A549 (cell line): ENCODE data around the gene PIK3R1. TPM values are rescaled to one million over a fixed set of nuclear protein-coding genes. Genes with fewer than 3 reads are reported as not detected.

Experiments
- ATAC-seq, 2 experiments: fragments of 200-7000 bp in 1 of 2; fragments of >200 bp in 1 of 2; cut with Nextera tagmentation in 1 of 2; cut with Tn5 transposase in 1 of 2; 3 replicates each; pipeline versions ENCODE4 v1.8.0 to v1.9.1; 2018 to 2020; ENCODE audit warnings: mild to moderate bottlenecking in 1 of 2, moderate library complexity in 1 of 2
- CTCF ChIA-PET: fragments of 300-600 bp; sonication (Branson Sonifier 250); formaldehyde crosslinking; extraction: SDS; loops from one replicate; lab custom pipeline; 2021; ENCODE audit warnings: antibody characterized with exemption, inconsistent platforms; lab: Yijun Ruan, JAX
- POLR2A ChIA-PET: fragments of 350-600 bp; formaldehyde crosslinking; extraction: SDS; loops from one replicate; lab custom pipeline; 2021; ENCODE audit warnings: antibody characterized with exemption, inconsistent platforms; lab: Yijun Ruan, JAX
- DNase-seq, 2 experiments: peaks; one replicate each; pipeline versions ENCODE4 v3.0.0 to v3.0.0-alpha.2; 2011 to 2016; ENCODE audit warnings: low read depth in 1 of 2, low spot score in 1 of 2
- FAIRE-seq: peaks from 2 replicates; lab custom pipeline; 2011; peaks lifted over from hg19 to GRCh38; lab: Jason Lieb, UNC
- H3K27ac ChIP-seq, 2 experiments: fragments of >200 bp; sonication (Bioruptor Twin); formaldehyde crosslinking; 3 replicates each; pipeline ENCODE4 v1.5.1; 2016 to 2017
- H3K4me1 ChIP-seq: fragments of >200 bp; sonication (Bioruptor Twin); formaldehyde crosslinking; 3 replicates; pipeline ENCODE4 v1.6.1; 2016
- H3K4me2 ChIP-seq: fragments of >200 bp; sonication (Bioruptor Twin); formaldehyde crosslinking; 3 replicates; pipeline ENCODE4 v1.6.1; 2016
- H3K4me3 ChIP-seq: fragments of >200 bp; sonication (Bioruptor Twin); formaldehyde crosslinking; 3 replicates; pipeline ENCODE4 v1.5.1; 2016
- H3K9me3 ChIP-seq: fragments of >200 bp; sonication (Bioruptor Twin); formaldehyde crosslinking; 3 replicates; pipeline ENCODE4 v1.6.1; 2016
- BCL3 ChIP-seq: fragments of >200 bp; sonication (Bioruptor Twin); formaldehyde crosslinking; IDR thresholded peaks from 3 replicates; pipeline ENCODE4 v1.6.1; 2016
- BHLHE40 ChIP-seq: IDR thresholded peaks from 2 replicates; pipeline ENCODE4 v1.6.1; 2012; ENCODE audit warnings: low read depth, low read length, inconsistent platforms
- CBX2 ChIP-seq: fragments of 200-600 bp; sonication (generic); IDR thresholded peaks from 2 replicates; pipeline ENCODE4 v1.6.1; 2016; ENCODE audit warnings: low read depth, mild to moderate bottlenecking, borderline replicate concordance
- ELK1 ChIP-seq: fragments of 150-350 bp; IDR thresholded peaks from 2 replicates; pipeline ENCODE4 v1.6.1; 2014; ENCODE audit warnings: low read depth, mild to moderate bottlenecking, low read length
- FOSL2 ChIP-seq, 2 experiments: fragments of 450-650 bp in 1 of 2; fragments of >200 bp in 1 of 2; sonication (Bioruptor Twin) in 1 of 2; formaldehyde crosslinking; IDR thresholded peaks; 2 replicates each; pipeline versions ENCODE4 v1.5.0 to v1.6.1; 2016 to 2020; ENCODE audit warnings: mild to moderate bottlenecking in 1 of 2, moderate library complexity in 1 of 2
- FOXS1 ChIP-seq: fragments of 250-450 bp; sonication (Bioruptor Pico); IDR thresholded peaks from 2 replicates; pipeline ENCODE4 v1.5.0; 2020; ENCODE audit warnings: mild to moderate bottlenecking, moderate library complexity
- GATA3 ChIP-seq: IDR thresholded peaks from 2 replicates; pipeline ENCODE4 v1.6.1; 2012; ENCODE audit warnings: borderline replicate concordance
- HOXA7 ChIP-seq: fragments of 250-450 bp; sonication (Bioruptor Pico); IDR thresholded peaks from 2 replicates; pipeline ENCODE4 v1.5.0; 2020; ENCODE audit warnings: mild to moderate bottlenecking, moderate library complexity
- HOXB13 ChIP-seq: fragments of 250-450 bp; sonication (Bioruptor Pico); IDR thresholded peaks from 2 replicates; pipeline ENCODE4 v1.5.0; 2020; ENCODE audit warnings: low read depth, mild to moderate bottlenecking, moderate library complexity
- KDM1A ChIP-seq: fragments of 200-600 bp; sonication (generic); IDR thresholded peaks from 2 replicates; pipeline ENCODE4 v1.6.1; 2016; ENCODE audit warnings: low read depth, mild to moderate bottlenecking
- KDM5A ChIP-seq: fragments of 200-600 bp; sonication (generic); IDR thresholded peaks from 2 replicates; pipeline ENCODE4 v1.6.1; 2016; ENCODE audit warnings: antibody characterized with exemption, mild to moderate bottlenecking
- MAZ ChIP-seq: fragments of 150-350 bp; IDR thresholded peaks from 2 replicates; pipeline ENCODE4 v1.6.1; 2014; ENCODE audit warnings: antibody characterized with exemption, low read depth, low read length, borderline replicate concordance
- NFE2L2 ChIP-seq: fragments of 150-350 bp; conservative IDR thresholded peaks from 2 replicates; pipeline ENCODE4 v1.6.1; 2014; ENCODE audit warnings: low read length
- NPAS2 ChIP-seq: fragments of 250-450 bp; sonication (Bioruptor Pico); IDR thresholded peaks from 2 replicates; pipeline ENCODE4 v1.8.0; 2022; ENCODE audit warnings: mild to moderate bottlenecking, moderate library complexity, borderline replicate concordance
- RARB ChIP-seq: fragments of 250-450 bp; sonication (Bioruptor Pico); IDR thresholded peaks from 2 replicates; pipeline ENCODE4 v1.8.0; 2021; ENCODE audit warnings: mild to moderate bottlenecking, moderate library complexity
- RCOR1 ChIP-seq: fragments of 150-350 bp; IDR thresholded peaks from 2 replicates; pipeline ENCODE4 v1.6.1; 2014; ENCODE audit warnings: antibody characterized with exemption, low read length, low read depth
- RNF2 ChIP-seq: fragments of 200-600 bp; sonication (generic); IDR thresholded peaks from 2 replicates; pipeline ENCODE4 v1.6.1; 2016; ENCODE audit warnings: low read depth, mild to moderate bottlenecking, antibody characterized with exemption, moderate library complexity, borderline replicate concordance
- USF2 ChIP-seq: fragments of 450-650 bp; IDR thresholded peaks from 2 replicates; pipeline ENCODE4 v1.6.1; 2014; ENCODE audit warnings: antibody characterized with exemption
- ZNF302 ChIP-seq: fragments of 250-450 bp; sonication (Bioruptor Pico); IDR thresholded peaks from 2 replicates; pipeline ENCODE4 v1.9.0; 2021; ENCODE audit warnings: inconsistent platforms, mild to moderate bottlenecking, moderate library complexity
- ZSCAN20 ChIP-seq: fragments of 250-450 bp; sonication (Bioruptor Pico); IDR thresholded peaks from 2 replicates; pipeline ENCODE4 v1.8.0; 2022; ENCODE audit warnings: mild to moderate bottlenecking, moderate library complexity
- WGBS: methylation state at CpG from one replicate; pipeline ENCODE4 v1.1.6; 2017; ENCODE audit errors: missing lambda C conversion rate; 5-methylcytosine and 5-hydroxymethylcytosine counted together
- polyA plus RNA-seq, 4 experiments: library from polyadenylated mRNA; depleted of rRNA in 3 of 4; stranded (reverse); fragments of >200 nt; fragmentation: RNase III in 1 of 4; extraction: RNeasy Plus Mini Kit Qiagen cat#74134 plus additional on column Dnase treatment in 1 of 4; gene quantifications; 2 replicates in 3 of 4; 3 replicates in 1 of 4; pipeline ENCODE4 v1.2.3, GENCODE V29; 2011 to 2017
- TF ChIP-seq, protein P1 (sequence below): fragments of 250-450 bp; sonication (Bioruptor Pico); IDR thresholded peaks from 2 replicates; pipeline ENCODE4 v1.5.0; 2021; ENCODE audit warnings: mild to moderate bottlenecking, moderate library complexity, borderline replicate concordance

The PIK3R1 gene
- polyA plus RNA-seq, 2 of the 4 experiments (the other 2 are of a cell fraction) = 5.5 to 5.7 TPM

GRCh38 chr5:68182094-68182493, 33.5 kb upstream of the PIK3R1 start:
- H3K27ac ChIP-seq = no peak overlapping the region
- H3K4me1 ChIP-seq = no peaks in the 10 kb centered on the region
- no peak overlapping the region for H3K4me2 ChIP-seq
- ATAC-seq (no peak), DNase-seq (no peak), FAIRE-seq (no peak)
- no peaks in the 10 kb centered on the region for H3K9me3 ChIP-seq
- H3K4me3 ChIP-seq = no peak overlapping the region
- ChIA-PET POLR2A (no interaction called here), CTCF (interaction anchor here (1.2 kb wide), 1 partner anchor 9 kb away, joined by 3 read pairs; no protein-coding TSS in a partner anchor)
- WGBS = 87% methylated on average over 2 of the region's 2 CpGs
- no peak for TF ChIP-seq KDM1A
- TF ChIP-seq CBX2 = no peak
- TF ChIP-seq FOXS1 (CRISPR knock-in tag) = no peak
- no peak for TF ChIP-seq USF2
- no peak for TF ChIP-seq KDM5A
- no peak for TF ChIP-seq RNF2
- no peak for TF ChIP-seq ZSCAN20 (CRISPR knock-in tag)
- TF ChIP-seq HOXA7 (CRISPR knock-in tag) = no peak
- no peak for TF ChIP-seq RCOR1
- no peak for TF ChIP-seq HOXB13 (CRISPR knock-in tag)
- TF ChIP-seq NFE2L2 = no peak
- TF ChIP-seq ELK1 = no peak
- TF ChIP-seq, protein P1, sequence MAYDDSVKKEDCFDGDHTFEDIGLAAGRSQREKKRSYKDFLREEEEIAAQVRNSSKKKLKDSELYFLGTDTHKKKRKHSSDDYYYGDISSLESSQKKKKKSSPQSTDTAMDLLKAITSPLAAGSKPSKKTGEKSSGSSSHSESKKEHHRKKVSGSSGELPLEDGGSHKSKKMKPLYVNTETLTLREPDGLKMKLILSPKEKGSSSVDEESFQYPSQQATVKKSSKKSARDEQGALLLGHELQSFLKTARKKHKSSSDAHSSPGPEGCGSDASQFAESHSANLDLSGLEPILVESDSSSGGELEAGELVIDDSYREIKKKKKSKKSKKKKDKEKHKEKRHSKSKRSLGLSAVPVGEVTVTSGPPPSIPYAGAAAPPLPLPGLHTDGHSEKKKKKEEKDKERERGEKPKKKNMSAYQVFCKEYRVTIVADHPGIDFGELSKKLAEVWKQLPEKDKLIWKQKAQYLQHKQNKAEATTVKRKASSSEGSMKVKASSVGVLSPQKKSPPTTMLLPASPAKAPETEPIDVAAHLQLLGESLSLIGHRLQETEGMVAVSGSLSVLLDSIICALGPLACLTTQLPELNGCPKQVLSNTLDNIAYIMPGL = no peak
- no peak for TF ChIP-seq MAZ
- no peak for TF ChIP-seq GATA3
- TF ChIP-seq BCL3 = no peak
- TF ChIP-seq FOSL2 (IDR thresholded peaks at IDR 0.05) = no peak
- no peak for TF ChIP-seq FOSL2 (CRISPR knock-in tag; IDR thresholded peaks at IDR 0.05)
- TF ChIP-seq NPAS2 (CRISPR knock-in tag) = no peak
- no peak for TF ChIP-seq BHLHE40
- TF ChIP-seq, all 56 proteins: peak for 0

DNA sequence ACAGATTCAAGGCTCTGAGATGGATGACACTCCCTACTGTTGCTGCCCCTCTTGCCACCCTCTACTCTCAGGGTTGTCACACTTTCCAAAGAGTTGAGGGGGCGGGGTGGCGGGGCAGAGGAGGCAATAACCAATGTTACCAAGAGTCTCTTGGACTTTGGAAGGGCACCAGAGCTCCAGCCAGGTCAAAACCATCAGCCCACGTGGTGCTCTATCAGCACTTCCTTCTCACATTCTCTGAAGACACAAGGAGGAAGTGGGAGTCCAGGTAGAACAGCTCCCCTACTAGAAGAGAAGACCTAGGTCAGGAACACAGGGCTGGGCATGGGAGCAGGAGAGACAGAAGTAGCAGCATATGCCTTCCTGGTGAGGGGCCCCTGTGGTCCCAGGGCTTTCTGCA, 33.0 kb upstream of the PIK3R1 start:
- no peak overlapping the region for H3K27ac ChIP-seq
- H3K4me1 ChIP-seq = no peaks in the 10 kb centered on the region
- ATAC-seq (no peak), DNase-seq (no peak), FAIRE-seq (no peak)
- WGBS = 38% methylated on average over 3 of the region's 3 CpGs
- H3K9me3 ChIP-seq = no peaks in the 10 kb centered on the region
- ChIA-PET POLR2A (no interaction called here), CTCF (no interaction called here)
- no peak overlapping the region for H3K4me2 ChIP-seq
- no peak overlapping the region for H3K4me3 ChIP-seq
- no peak for TF ChIP-seq ZNF302 (CRISPR knock-in tag)
- no peak for TF ChIP-seq RARB (CRISPR knock-in tag)
